ENCODE measurements around the gene CACNA1D.

Gene CACNA1D

GRCh38 chr3:53750253-53751210, 256.1 kb downstream of the CACNA1D start:
- H3K4me1 ChIP-seq (ENCODE audit: control insufficient read depth in 2 of 2, insufficient read depth in 2 of 2, low read length in 2 of 2), result no peaks in the 10 kb centered on the region
- H3K9ac ChIP-seq (ENCODE audit: low read depth in 1 of 2, low read length in 2 of 2), result no peak overlapping the region
- no peaks in the 10 kb centered on the region for H3K36me3 ChIP-seq (ENCODE audit: control insufficient read depth in 2 of 2, insufficient read depth in 2 of 2, low read length in 2 of 2)
- no peaks in the 10 kb centered on the region for H3K9me3 ChIP-seq (ENCODE audit: control insufficient read depth in 2 of 2, low read length in 2 of 2)
- H3K4me3 ChIP-seq (ENCODE audit: low read length in 2 of 2), result no peak overlapping the region
- H3K27ac ChIP-seq (ENCODE audit: low read depth in 2 of 2, low read length in 2 of 2), result no peak overlapping the region
- H3K27me3 ChIP-seq (ENCODE audit: control insufficient read depth in 2 of 2, insufficient read depth in 2 of 2, low read length in 2 of 2), result no peaks in the 10 kb centered on the region

GRCh38 chr3:53753518-53754183, 259.2 kb downstream of the CACNA1D start:
- no peaks in the 10 kb centered on the region for H3K9me3 ChIP-seq (ENCODE audit: control insufficient read depth in 2 of 2, low read length in 2 of 2)
- H3K27me3 ChIP-seq (ENCODE audit: control insufficient read depth in 2 of 2, insufficient read depth in 2 of 2, low read length in 2 of 2), result no peaks in the 10 kb centered on the region
- no peak overlapping the region for H3K4me3 ChIP-seq (ENCODE audit: low read length in 2 of 2)
- no peak overlapping the region for H3K9ac ChIP-seq (ENCODE audit: low read depth in 1 of 2, low read length in 2 of 2)
- H3K4me1 ChIP-seq (ENCODE audit: control insufficient read depth in 2 of 2, insufficient read depth in 2 of 2, low read length in 2 of 2), result no peaks in the 10 kb centered on the region
- no peaks in the 10 kb centered on the region for H3K36me3 ChIP-seq (ENCODE audit: control insufficient read depth in 2 of 2, insufficient read depth in 2 of 2, low read length in 2 of 2)
- H3K27ac ChIP-seq (ENCODE audit: low read depth in 2 of 2, low read length in 2 of 2), result no peak overlapping the region

DNA sequence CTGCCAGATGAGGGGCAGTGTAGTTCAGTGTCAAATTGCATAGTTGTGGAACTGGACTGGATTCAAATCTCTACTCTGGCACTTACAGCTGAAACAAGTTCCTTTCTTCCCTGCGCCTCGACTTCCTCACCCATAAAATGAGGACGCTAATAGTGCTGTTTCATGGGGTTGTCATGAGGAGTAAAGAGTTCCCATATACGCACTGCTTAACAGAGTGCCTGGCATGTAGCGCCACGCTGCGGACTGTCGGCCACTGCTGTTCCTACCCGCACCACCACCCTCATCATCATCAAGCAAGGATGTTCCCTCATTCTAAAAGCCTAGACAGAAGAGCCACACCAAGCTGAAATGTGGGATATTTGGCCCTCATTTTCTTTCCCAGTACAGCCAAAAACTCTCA, 259.9 kb downstream of the CACNA1D start:
- H3K36me3 ChIP-seq (ENCODE audit: control insufficient read depth in 2 of 2, insufficient read depth in 2 of 2, low read length in 2 of 2), result no peaks in the 10 kb centered on the region

DNA sequence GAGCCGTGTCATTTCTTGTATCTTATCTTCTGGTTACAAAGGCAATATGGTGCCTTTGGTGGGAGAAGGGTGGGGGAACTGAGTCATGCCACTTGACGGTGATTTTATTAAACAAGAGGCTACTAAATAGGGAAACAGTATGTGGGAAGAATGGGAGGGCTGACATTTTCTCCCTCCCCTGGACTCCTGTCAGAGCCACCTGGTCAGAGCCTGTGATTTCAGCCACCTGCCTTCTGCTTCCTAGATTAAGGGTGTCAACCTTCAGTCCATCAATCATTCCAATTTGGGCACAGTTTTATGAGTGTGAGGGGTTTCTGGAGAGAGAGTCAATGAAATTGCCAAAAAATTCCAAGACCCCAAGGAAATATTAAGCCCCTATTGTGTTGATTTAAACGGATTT, 264.4 kb downstream of the CACNA1D start:
- Histone ChIP-seq H3K27me3 (ENCODE audit: control insufficient read depth in 2 of 2, insufficient read depth in 2 of 2, low read length in 2 of 2) (no peaks in the 10 kb centered on the region), H3K9me3 (ENCODE audit: control insufficient read depth in 2 of 2, low read length in 2 of 2) (no peaks in the 10 kb centered on the region), H3K4me1 (ENCODE audit: control insufficient read depth in 2 of 2, insufficient read depth in 2 of 2, low read length in 2 of 2) (no peaks in the 10 kb centered on the region), H3K9ac (ENCODE audit: low read depth in 1 of 2, low read length in 2 of 2) (no peak overlapping the region), H3K36me3 (ENCODE audit: control insufficient read depth in 2 of 2, insufficient read depth in 2 of 2, low read length in 2 of 2) (no peaks in the 10 kb centered on the region), H3K27ac (ENCODE audit: low read depth in 2 of 2, low read length in 2 of 2) (no peak overlapping the region), H3K4me3 (ENCODE audit: low read length in 2 of 2) (no peak overlapping the region)

More for the DNA sequence above, 259.9 kb downstream of the CACNA1D start:
- Histone ChIP-seq H3K9me3 (ENCODE audit: control insufficient read depth in 2 of 2, low read length in 2 of 2) (no peaks in the 10 kb centered on the region), H3K27ac (ENCODE audit: low read depth in 2 of 2, low read length in 2 of 2) (no peak overlapping the region), H3K4me1 (ENCODE audit: control insufficient read depth in 2 of 2, insufficient read depth in 2 of 2, low read length in 2 of 2) (no peaks in the 10 kb centered on the region), H3K4me3 (ENCODE audit: low read length in 2 of 2) (no peak overlapping the region), H3K27me3 (ENCODE audit: control insufficient read depth in 2 of 2, insufficient read depth in 2 of 2, low read length in 2 of 2) (no peaks in the 10 kb centered on the region), H3K9ac (ENCODE audit: low read depth in 1 of 2, low read length in 2 of 2) (no peak overlapping the region)

GRCh38 chr3:53763353-53763752, 268.9 kb downstream of the CACNA1D start:
- Histone ChIP-seq H3K9me3 (ENCODE audit: control insufficient read depth in 2 of 2, low read length in 2 of 2) (no peaks in the 10 kb centered on the region), H3K4me1 (ENCODE audit: control insufficient read depth in 2 of 2, insufficient read depth in 2 of 2, low read length in 2 of 2) (no peaks in the 10 kb centered on the region), H3K9ac (ENCODE audit: low read depth in 1 of 2, low read length in 2 of 2) (no peak overlapping the region), H3K27me3 (ENCODE audit: control insufficient read depth in 2 of 2, insufficient read depth in 2 of 2, low read length in 2 of 2) (no peaks in the 10 kb centered on the region), H3K27ac (ENCODE audit: low read depth in 2 of 2, low read length in 2 of 2) (no peak overlapping the region), H3K36me3 (ENCODE audit: control insufficient read depth in 2 of 2, insufficient read depth in 2 of 2, low read length in 2 of 2) (no peaks in the 10 kb centered on the region), H3K4me3 (ENCODE audit: low read length in 2 of 2) (no peak overlapping the region)

- H3K27me3 ChIP-seq (ENCODE audit: control insufficient read depth in 2 of 2, insufficient read depth in 2 of 2, low read length in 2 of 2), result no peaks in the 10 kb centered on the region
- no peaks in the 10 kb centered on the region for H3K36me3 ChIP-seq (ENCODE audit: control insufficient read depth in 2 of 2, insufficient read depth in 2 of 2, low read length in 2 of 2)
- H3K9me3 ChIP-seq (ENCODE audit: control insufficient read depth in 2 of 2, low read length in 2 of 2), result no peaks in the 10 kb centered on the region
- no peak overlapping the region for H3K4me3 ChIP-seq (ENCODE audit: low read length in 2 of 2)
- H3K27ac ChIP-seq (ENCODE audit: low read depth in 2 of 2, low read length in 2 of 2), result no peak overlapping the region
- no peaks in the 10 kb centered on the region for H3K4me1 ChIP-seq (ENCODE audit: control insufficient read depth in 2 of 2, insufficient read depth in 2 of 2, low read length in 2 of 2)
- no peak overlapping the region for H3K9ac ChIP-seq (ENCODE audit: low read depth in 1 of 2, low read length in 2 of 2)
Observed at GRCh38 chr3:53764026-53764775, 269.8 kb downstream of the CACNA1D start.

DNA sequence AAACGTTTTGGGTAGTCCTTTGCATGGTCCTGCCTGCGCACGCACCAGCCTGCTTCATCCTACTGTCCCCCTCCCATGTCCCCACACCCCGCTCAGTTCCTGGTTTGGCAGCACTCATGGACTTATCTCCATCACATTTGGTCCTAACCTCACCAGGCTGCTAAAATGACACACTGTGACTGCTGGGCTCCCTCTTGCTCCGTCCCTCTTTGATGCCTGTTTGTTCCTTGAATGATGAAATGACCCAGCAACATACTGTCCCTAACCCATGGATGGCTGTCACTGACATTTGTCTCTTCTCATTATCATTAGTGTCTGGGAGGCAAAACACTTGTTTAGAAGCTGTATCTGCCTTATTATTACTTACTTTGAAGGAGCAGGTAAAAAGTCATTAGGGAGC, 271.3 kb downstream of the CACNA1D start:
- H3K36me3 ChIP-seq (ENCODE audit: control insufficient read depth in 2 of 2, insufficient read depth in 2 of 2, low read length in 2 of 2), result no peaks in the 10 kb centered on the region
- H3K9me3 ChIP-seq (ENCODE audit: control insufficient read depth in 2 of 2, low read length in 2 of 2), result no peaks in the 10 kb centered on the region
- no peak overlapping the region for H3K27ac ChIP-seq (ENCODE audit: low read depth in 2 of 2, low read length in 2 of 2)
- no peak overlapping the region for H3K9ac ChIP-seq (ENCODE audit: low read depth in 1 of 2, low read length in 2 of 2)
- no peak overlapping the region for H3K4me3 ChIP-seq (ENCODE audit: low read length in 2 of 2)
- H3K4me1 ChIP-seq (ENCODE audit: control insufficient read depth in 2 of 2, insufficient read depth in 2 of 2, low read length in 2 of 2), result no peaks in the 10 kb centered on the region
- no peaks in the 10 kb centered on the region for H3K27me3 ChIP-seq (ENCODE audit: control insufficient read depth in 2 of 2, insufficient read depth in 2 of 2, low read length in 2 of 2)

- Histone ChIP-seq H3K4me3 (ENCODE audit: low read length in 2 of 2) (no peak overlapping the region), H3K27me3 (ENCODE audit: control insufficient read depth in 2 of 2, insufficient read depth in 2 of 2, low read length in 2 of 2) (no peaks in the 10 kb centered on the region), H3K27ac (ENCODE audit: low read depth in 2 of 2, low read length in 2 of 2) (no peak overlapping the region), H3K9ac (ENCODE audit: low read depth in 1 of 2, low read length in 2 of 2) (no peak overlapping the region), H3K36me3 (ENCODE audit: control insufficient read depth in 2 of 2, insufficient read depth in 2 of 2, low read length in 2 of 2) (no peaks in the 10 kb centered on the region), H3K9me3 (ENCODE audit: control insufficient read depth in 2 of 2, low read length in 2 of 2) (no peaks in the 10 kb centered on the region), H3K4me1 (ENCODE audit: control insufficient read depth in 2 of 2, insufficient read depth in 2 of 2, low read length in 2 of 2) (no peaks in the 10 kb centered on the region)
Observed at GRCh38 chr3:53766706-53767105, 272.3 kb downstream of the CACNA1D start.

DNA sequence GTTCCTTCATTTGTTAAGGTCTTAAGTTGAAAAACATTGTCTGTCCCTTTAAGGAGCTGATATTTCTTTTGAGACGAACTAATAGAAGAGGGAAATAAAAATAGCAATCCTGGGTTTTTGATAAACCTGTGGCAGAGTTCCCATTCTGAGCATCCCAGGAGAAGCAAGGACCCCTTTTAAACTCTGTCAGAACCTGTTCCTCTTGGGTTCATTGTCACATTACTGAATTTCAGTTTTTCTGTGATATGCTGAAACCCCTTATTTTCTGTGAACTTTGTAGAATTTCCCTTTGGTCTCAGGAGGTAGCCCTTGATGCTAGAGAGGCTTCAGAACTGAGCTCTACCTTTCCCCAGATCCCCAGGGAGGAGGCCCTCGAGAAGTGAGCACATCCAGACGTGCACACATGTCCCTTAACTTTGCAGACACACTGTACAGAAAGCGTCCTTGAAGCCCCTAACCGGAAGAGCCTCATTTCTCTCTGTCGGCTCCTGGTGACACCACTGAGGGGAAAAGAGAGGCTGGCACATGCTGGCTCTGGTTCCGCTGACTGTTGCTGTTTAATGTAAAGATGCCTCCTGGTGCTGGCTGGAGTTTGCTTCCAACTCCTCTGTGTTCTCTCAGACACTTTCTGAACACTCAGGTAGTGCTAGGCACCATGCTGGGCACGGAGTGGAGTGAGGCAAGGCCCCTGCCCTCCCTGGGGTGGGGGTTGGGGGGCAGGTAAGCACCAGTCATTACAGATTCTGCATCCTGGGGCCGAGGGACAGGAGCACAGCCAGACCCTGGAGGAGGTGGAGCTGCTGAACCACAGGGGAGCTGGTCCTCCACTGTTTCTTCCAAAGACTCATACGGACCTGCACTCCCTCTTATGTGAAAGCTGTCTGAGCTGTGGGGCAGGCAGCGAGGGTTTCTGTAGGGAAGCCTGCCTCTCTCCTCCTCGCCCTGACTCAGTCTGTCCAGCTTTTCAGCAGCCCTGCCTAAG, 274.4 kb downstream of the CACNA1D start:
- Histone ChIP-seq H3K27ac (ENCODE audit: low read depth in 2 of 2, low read length in 2 of 2) (no peak overlapping the region), H3K4me1 (ENCODE audit: control insufficient read depth in 2 of 2, insufficient read depth in 2 of 2, low read length in 2 of 2) (no peaks in the 10 kb centered on the region), H3K36me3 (ENCODE audit: control insufficient read depth in 2 of 2, insufficient read depth in 2 of 2, low read length in 2 of 2) (no peaks in the 10 kb centered on the region), H3K9ac (ENCODE audit: low read depth in 1 of 2, low read length in 2 of 2) (no peak overlapping the region), H3K4me3 (ENCODE audit: low read length in 2 of 2) (no peak overlapping the region), H3K27me3 (ENCODE audit: control insufficient read depth in 2 of 2, insufficient read depth in 2 of 2, low read length in 2 of 2) (no peaks in the 10 kb centered on the region), H3K9me3 (ENCODE audit: control insufficient read depth in 2 of 2, low read length in 2 of 2) (no peaks in the 10 kb centered on the region)
